Activated CD8-positive, alpha-beta memory T cell treated with anti-CD3 and anti-CD28 coated beads for 48 hours (primary cell): ENCODE measurements around the gene POGZ.
"Not testable (repeated sequence)": the region's sequence is repeated elsewhere in the genome, so short reads cannot be mapped to it uniquely, and the experiment has no call there.

Experiments used
- DNase-seq, 3 experiments: peaks; one replicate each; pipeline ENCODE4 v3.0.0-alpha.2; 2020; ENCODE audit warnings: low read depth in 2 of 3, low spot score in 2 of 3

POGZ gene

GRCh38 chr1:151476083-151476482, 16.8 kb upstream of the POGZ start:
- no peak for DNase-seq

- DNase-seq: no peak
These were observed 15.9 kb upstream of the POGZ start for GRCh38 chr1:151475175-151475574.

GRCh38 chr1:151474745-151475144, 15.5 kb upstream of the POGZ start:
- no peak for DNase-seq

- no peak for DNase-seq
These were observed 13.8 kb upstream of the POGZ start for GRCh38 chr1:151472856-151473731.

GRCh38 chr1:151465026-151465425, 5.7 kb upstream of the POGZ start:
- DNase-seq: no peak

- no peak for DNase-seq
These were observed 2.4 kb upstream of the POGZ start for GRCh38 chr1:151461694-151462093.

- peak in 2 of 3 experiments; percentile 15 to 32 for DNase-seq
These were observed 428 bp downstream of the POGZ start for GRCh38 chr1:151458802-151459330.

- DNase-seq: peak in 2 of 3 experiments; percentile 11 to 22
These were observed 1.1 kb downstream of the POGZ start for GRCh38 chr1:151457911-151458801.

- DNase-seq: no peak
These were observed 3.3 kb downstream of the POGZ start for GRCh38 chr1:151455966-151456365.

- no peak for DNase-seq
These were observed 4.1 kb downstream of the POGZ start for GRCh38 chr1:151455231-151455630.

GRCh38 chr1:151447696-151448095, 11.6 kb downstream of the POGZ start:
- DNase-seq: no peak

- no peak for DNase-seq
These were observed 14.5 kb downstream of the POGZ start for GRCh38 chr1:151444783-151445177.

GRCh38 chr1:151443846-151444782, 15.2 kb downstream of the POGZ start:
- peak in 1 of 3 experiments; percentile 16 for DNase-seq

GRCh38 chr1:151437396-151437795, 21.9 kb downstream of the POGZ start:
- DNase-seq: not testable (repeated sequence)

GRCh38 chr1:151436985-151437384, 22.3 kb downstream of the POGZ start:
- no peak for DNase-seq

- no peak for DNase-seq
These were observed 24.1 kb downstream of the POGZ start for GRCh38 chr1:151435174-151435573.

- not testable (repeated sequence) for DNase-seq
These were observed 25.5 kb downstream of the POGZ start for GRCh38 chr1:151433827-151434226.

GRCh38 chr1:151428068-151428467, 31.2 kb downstream of the POGZ start:
- DNase-seq: no peak

GRCh38 chr1:151425103-151425502, 34.2 kb downstream of the POGZ start:
- no peak for DNase-seq

- DNase-seq: no peak
These were observed 39.5 kb downstream of the POGZ start for GRCh38 chr1:151419819-151420218.

GRCh38 chr1:151418081-151418480, 41.2 kb downstream of the POGZ start:
- DNase-seq: no peak
